Bronchial epithelial cell (primary cell): ENCODE measurements around the gene CARD19. TPM values are rescaled to one million over a fixed set of nuclear protein-coding genes. Genes with fewer than 3 reads are reported as not detected.

ENCODE experiments used
- DNase-seq: peaks from one replicate; pipeline ENCODE4 v3.0.0-alpha.2; 2010; ENCODE audit warnings: low read depth
- FAIRE-seq: peaks from 2 replicates; lab custom pipeline; 2011; peaks lifted over from hg19 to GRCh38; lab: Jason Lieb, UNC
- H3K27me3 ChIP-seq: 2 replicates; pipeline ENCODE4 v1.5.1; 2011; ENCODE audit warnings: low read length; ENCODE audit not compliant: control insufficient read depth, insufficient read depth
- H3K36me3 ChIP-seq: 2 replicates; pipeline ENCODE4 v1.5.1; 2011; ENCODE audit warnings: low read length; ENCODE audit not compliant: control insufficient read depth, insufficient read depth
- H3K4me3 ChIP-seq: 2 replicates; pipeline ENCODE4 v1.5.1; 2011; ENCODE audit warnings: mild to moderate bottlenecking, low read depth, low read length, control low read depth
- CTCF ChIP-seq: IDR thresholded peaks from 2 replicates; pipeline ENCODE4 v1.5.1; 2011; ENCODE audit warnings: mild to moderate bottlenecking, moderate library complexity, low read length, control low read depth, inconsistent platforms; ENCODE audit not compliant: insufficient read depth, severe bottlenecking
- total RNA-seq: library from RNA; depleted of rRNA; stranded (reverse); fragments of >200 nt; gene quantifications from 2 replicates; pipeline ENCODE4 v1.2.1, GENCODE V29; 2014

The CARD19 gene
- total RNA-seq, 1 donor from 2014 or later: 43.4 TPM

GRCh38 chr9:93058355-93059010 is 37.5 kb upstream of the CARD19 start, which contains the start of gene SUSD3:
Gene SUSD3, plus strand, starts transcription at chr9:93058701. Its CDS starts 42 bp downstream, at chr9:93058743.
- DNase-seq (peak; percentile 17), FAIRE-seq (no peak)
- TF ChIP-seq CTCF: no peak
- Histone ChIP-seq H3K27me3 (peaks cover 2% of the 10 kb centered on the region), H3K36me3 (no peaks in the 10 kb centered on the region), H3K4me3 (peak within 1 kb of the TSS; percentile 33)

- FAIRE-seq (no peak), DNase-seq (no peak)
- peaks cover 2% of the 10 kb centered on the region for H3K27me3 ChIP-seq
- peak overlapping the region; percentile 33 for H3K4me3 ChIP-seq
- TF ChIP-seq CTCF: no peak
- H3K36me3 ChIP-seq: no peaks in the 10 kb centered on the region
These were observed 36.9 kb upstream of the CARD19 start for GRCh38 chr9:93059011-93059714.

- FAIRE-seq (no peak), DNase-seq (no peak)
- Histone ChIP-seq H3K4me3 (no peak overlapping the region), H3K27me3 (peaks cover 2% of the 10 kb centered on the region), H3K36me3 (no peaks in the 10 kb centered on the region)
- TF ChIP-seq CTCF: no peak
These were observed 36.1 kb upstream of the CARD19 start for GRCh38 chr9:93059715-93060578.

GRCh38 chr9:93060746-93061259 is 35.2 kb upstream of the CARD19 start:
- TF ChIP-seq CTCF: no peak
- no peak for FAIRE-seq

GRCh38 chr9:93061260-93061751 is 34.7 kb upstream of the CARD19 start:
- TF ChIP-seq CTCF: no peak
- Histone ChIP-seq H3K27me3 (peaks cover 2% of the 10 kb centered on the region), H3K36me3 (no peaks in the 10 kb centered on the region), H3K4me3 (no peak overlapping the region)
- FAIRE-seq (no peak), DNase-seq (no peak)

More at GRCh38 chr9:93060746-93061259, 35.2 kb upstream of the CARD19 start:
- H3K4me3 ChIP-seq: no peak overlapping the region
- H3K36me3 ChIP-seq: no peaks in the 10 kb centered on the region
- DNase-seq: no peak
- H3K27me3 ChIP-seq: peaks cover 2% of the 10 kb centered on the region
